Tibial artery (tissue), 4 donors: Measurements from ENCODE around the gene PERM1.

Experiments used
- DNase-seq, 2 donors: peaks; one replicate each; pipeline ENCODE4 v3.0.0-alpha.2; 2019
- H3K27ac ChIP-seq, 2 donors: fragments of 200-600 bp; sonication (generic) in 1 of 2; 1 replicate in 1 of 2; 2 replicates in 1 of 2; pipeline ENCODE4 v1.5.1; 2018 to 2019; ENCODE audit warnings: mild to moderate bottlenecking in 1 of 2
- H3K27me3 ChIP-seq, 2 donors: fragments of 200-600 bp; sonication (generic) in 1 of 2; one replicate each; pipeline versions ENCODE4 v1.5.1 to v1.6.0; 2016 to 2019
- H3K36me3 ChIP-seq, 3 donors: fragments of 200-600 bp; sonication (generic) in 2 of 3; one replicate each; pipeline ENCODE4 v1.5.1; 2016 to 2019; ENCODE audit warnings: mild to moderate bottlenecking in 2 of 3
- H3K4me1 ChIP-seq, 4 donors: fragments of 200-600 bp; sonication (generic) in 2 of 4; 1 replicate in 3 of 4; 2 replicates in 1 of 4; pipeline ENCODE4 v1.5.1; 2016 to 2019
- H3K4me3 ChIP-seq, 2 donors: fragments of 200-600 bp; sonication (generic) in 1 of 2; 1 replicate in 1 of 2; 2 replicates in 1 of 2; pipeline ENCODE4 v1.5.1; 2018 to 2019; ENCODE audit warnings: mild to moderate bottlenecking in 2 of 2
- H3K9me3 ChIP-seq, 3 donors: fragments of 200-600 bp; sonication (generic) in 1 of 3; one replicate each; pipeline ENCODE4 v1.5.1; 2016 to 2019
- CTCF ChIP-seq, 2 experiments: fragments of 200-600 bp in 1 of 2; fragments of 450-650 bp in 1 of 2; IDR thresholded peaks; one replicate each; pipeline ENCODE4 v1.5.1; 2017 to 2019; ENCODE audit warnings: antibody characterized with exemption in 2 of 2, mild to moderate bottlenecking in 1 of 2, moderate library complexity in 1 of 2
- intact Hi-C: fragments of 100-400 bp; cut with DNase I; formaldehyde crosslinking; loops from one replicate; pipeline ENCODE4 v1.15.0; 2023; ENCODE audit warnings: low total_unique reads

Gene PERM1

GRCh38 chr1:935751-936231, 46.1 kb downstream of the PERM1 start:
- Histone ChIP-seq H3K9me3 (no peaks in the 10 kb centered on the region), H3K27ac (no peak overlapping the region), H3K36me3 (no peaks in the 10 kb centered on the region), H3K4me3 (no peak overlapping the region), H3K27me3 (peaks cover 0 to 67% of the 10 kb centered on the region in 2 donors), H3K4me1 (peaks cover 0 to 24% (median 12%) of the 10 kb centered on the region in 4 donors)
- DNase-seq: no peak
- intact Hi-C loops: no loop called here
- no peak for TF ChIP-seq CTCF (IDR thresholded peaks at IDR 0.05)

GRCh38 chr1:934991-935750, 46.7 kb downstream of the PERM1 start:
- Histone ChIP-seq H3K4me3 (no peak overlapping the region), H3K27ac (no peak overlapping the region), H3K36me3 (no peaks in the 10 kb centered on the region), H3K27me3 (peaks cover 0 to 61% of the 10 kb centered on the region in 2 donors), H3K9me3 (no peaks in the 10 kb centered on the region), H3K4me1 (peaks cover 0 to 18% (median 6%) of the 10 kb centered on the region in 4 donors)
- TF ChIP-seq CTCF (IDR thresholded peaks at IDR 0.05): no peak
- DNase-seq: no peak
- intact Hi-C loops: no loop called here

GRCh38 chr1:933603-933940, 48.3 kb downstream of the PERM1 start:
- Histone ChIP-seq H3K27ac (no peak overlapping the region), H3K4me1 (peaks cover 0 to 9% (median 0%) of the 10 kb centered on the region in 4 donors), H3K27me3 (peaks cover 0 to 50% of the 10 kb centered on the region in 2 donors), H3K9me3 (no peaks in the 10 kb centered on the region), H3K36me3 (no peaks in the 10 kb centered on the region), H3K4me3 (no peak overlapping the region)
- intact Hi-C loops: no loop called here
- TF ChIP-seq CTCF (IDR thresholded peaks at IDR 0.05): no peak
- DNase-seq: no peak

GRCh38 chr1:932776-933602, 48.9 kb downstream of the PERM1 start:
- Histone ChIP-seq H3K36me3 (no peaks in the 10 kb centered on the region), H3K27ac (no peak overlapping the region), H3K4me3 (no peak overlapping the region), H3K27me3 (peaks cover 0 to 49% of the 10 kb centered on the region in 2 donors), H3K9me3 (no peaks in the 10 kb centered on the region), H3K4me1 (peaks cover 0 to 9% (median 0%) of the 10 kb centered on the region in 4 donors)
- intact Hi-C loops: no loop called here
- no peak for TF ChIP-seq CTCF (IDR thresholded peaks at IDR 0.05)
- no peak for DNase-seq

- no peak overlapping the region for H3K4me3 ChIP-seq
- no peak for DNase-seq
- no peak for TF ChIP-seq CTCF (IDR thresholded peaks at IDR 0.05)
- H3K27me3 ChIP-seq: peaks cover 0 to 47% of the 10 kb centered on the region in 2 donors
- H3K36me3 ChIP-seq: no peaks in the 10 kb centered on the region
- peaks cover 0 to 9% (median 0%) of the 10 kb centered on the region in 4 donors for H3K4me1 ChIP-seq
- no peaks in the 10 kb centered on the region for H3K9me3 ChIP-seq
- intact Hi-C loops: no loop called here
- H3K27ac ChIP-seq: no peak overlapping the region
Observed at GRCh38 chr1:932173-932510, 49.8 kb downstream of the PERM1 start.
